ENCODE results near the gene ACRBP. TPM values are rescaled to one million over a fixed set of nuclear protein-coding genes. Genes with fewer than 3 reads are reported as not detected.

Gene ACRBP
- total RNA-seq, 3 donors from 2014 or later = 1.4 to 3.0 (median 2.2) TPM

DNA sequence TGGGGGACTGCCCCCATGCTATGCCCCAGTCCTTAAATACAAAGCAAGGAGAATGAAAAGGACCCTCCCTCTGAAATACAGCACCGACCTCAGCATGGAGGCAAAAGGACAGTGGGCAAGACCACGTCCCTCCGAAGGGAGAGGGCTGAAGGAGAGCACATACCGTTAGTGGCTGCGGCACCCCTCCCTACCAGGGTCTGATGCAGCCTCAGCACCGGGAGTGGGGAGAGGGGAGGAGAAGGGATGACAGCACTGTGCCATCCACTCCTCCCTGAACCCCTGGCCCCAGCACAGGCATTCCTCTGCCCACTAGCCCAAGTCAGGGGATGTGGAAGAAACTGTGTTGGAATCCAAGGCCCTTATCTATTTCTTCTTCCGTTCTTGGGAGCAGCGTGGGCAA, 3.6 kb upstream of the ACRBP start:
- Histone ChIP-seq H3K36me3 (ENCODE audit: low read depth) (peaks cover 7% of the 10 kb centered on the region), H3K9me3 (no peaks in the 10 kb centered on the region), H3K4me3 (no peak overlapping the region), H3K4me1 (ENCODE audit: low read depth) (peaks cover 6% of the 10 kb centered on the region)
- no peak for TF ChIP-seq CTCF (IDR thresholded peaks at IDR 0.05)
- intact Hi-C loops (cut with DNase I, micrococcal nuclease) = no loop called here
- DNase-seq (no peak), ATAC-seq (no peak)

DNA sequence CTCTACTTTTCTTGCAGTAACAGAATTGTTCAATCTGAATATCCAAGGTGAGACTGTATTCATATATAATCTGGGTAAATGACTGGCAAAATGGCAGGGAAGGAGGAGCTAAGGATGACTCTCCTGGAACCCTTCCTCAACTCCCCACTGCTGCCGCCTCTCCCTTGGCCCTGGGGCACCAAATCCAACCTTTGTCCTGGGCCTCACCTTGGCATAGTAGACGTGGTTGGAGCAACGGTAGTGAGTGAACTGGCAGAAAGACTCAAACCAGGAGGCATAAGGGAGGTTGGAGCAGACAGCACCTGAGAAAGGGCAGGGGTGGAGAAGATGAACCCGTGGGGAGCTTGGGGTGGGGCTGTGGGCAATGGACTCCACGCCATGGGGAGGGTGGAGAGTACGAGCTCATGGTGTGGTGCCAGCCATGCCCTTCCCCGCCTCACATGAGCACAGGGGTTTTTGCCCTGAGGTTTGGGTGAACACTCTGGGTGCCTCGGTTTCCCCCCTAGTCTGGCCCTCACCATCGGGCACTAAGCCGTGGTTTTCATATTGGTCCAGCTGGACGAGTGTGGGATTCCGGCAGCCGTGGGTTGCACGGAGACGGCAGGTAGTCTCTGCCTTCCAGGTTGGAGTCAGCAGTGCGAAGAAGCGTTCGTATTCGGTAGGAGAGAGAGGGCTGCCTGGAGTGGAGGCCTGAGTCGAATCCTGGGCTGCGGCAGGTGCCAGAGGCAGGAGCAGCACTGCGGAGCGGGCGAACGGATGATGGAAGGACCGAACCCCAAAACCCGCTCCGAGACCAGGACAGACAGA, 753 bp downstream of the ACRBP start:
- peaks cover 6% of the 10 kb centered on the region for H3K4me1 ChIP-seq (ENCODE audit: low read depth)
- no peaks in the 10 kb centered on the region for H3K9me3 ChIP-seq
- H3K36me3 ChIP-seq (ENCODE audit: low read depth) = peaks cover 7% of the 10 kb centered on the region
- TF ChIP-seq CTCF (IDR thresholded peaks at IDR 0.05) = no peak
- no peak overlapping the region for H3K4me3 ChIP-seq
- peak in 1 of 3 donors; percentile 55 for DNase-seq
- intact Hi-C loops (cut with DNase I, micrococcal nuclease) = no loop called here
- peak; percentile 11 for ATAC-seq

DNA sequence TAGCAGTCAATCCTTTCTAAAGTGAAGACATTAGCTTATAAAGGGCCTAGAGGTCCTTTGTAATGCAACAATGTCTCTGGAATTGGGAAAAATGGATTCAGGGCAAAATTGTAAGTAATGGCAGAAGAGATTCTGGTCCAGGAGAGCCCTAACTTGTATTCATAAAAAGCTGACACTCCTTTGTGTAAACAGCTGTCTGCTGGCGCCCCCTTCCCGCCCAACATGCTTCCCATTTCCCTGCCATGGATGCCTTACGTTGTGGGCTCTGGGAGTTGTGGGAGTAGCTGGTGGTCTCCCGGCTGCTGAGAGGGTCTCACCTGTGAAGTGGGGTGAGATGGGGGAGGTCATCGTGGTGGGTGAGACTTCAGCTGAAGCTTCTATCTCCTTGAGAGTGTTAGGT, 2.3 kb downstream of the ACRBP start:
- Histone ChIP-seq H3K9me3 (no peaks in the 10 kb centered on the region), H3K4me1 (ENCODE audit: low read depth) (peaks cover 6% of the 10 kb centered on the region), H3K4me3 (no peak overlapping the region), H3K36me3 (ENCODE audit: low read depth) (no peaks in the 10 kb centered on the region)
- ATAC-seq (peak; percentile 29), DNase-seq (peak; percentile 48 to 74 (median 68))
- intact Hi-C loops (cut with DNase I, micrococcal nuclease) = no loop called here
- TF ChIP-seq CTCF (IDR thresholded peaks at IDR 0.05) = no peak

GRCh38 chr12:6644257-6644596, 3.0 kb downstream of the ACRBP start:
- peak; percentile 6 for ATAC-seq
- H3K4me3 ChIP-seq = no peak overlapping the region

DNA sequence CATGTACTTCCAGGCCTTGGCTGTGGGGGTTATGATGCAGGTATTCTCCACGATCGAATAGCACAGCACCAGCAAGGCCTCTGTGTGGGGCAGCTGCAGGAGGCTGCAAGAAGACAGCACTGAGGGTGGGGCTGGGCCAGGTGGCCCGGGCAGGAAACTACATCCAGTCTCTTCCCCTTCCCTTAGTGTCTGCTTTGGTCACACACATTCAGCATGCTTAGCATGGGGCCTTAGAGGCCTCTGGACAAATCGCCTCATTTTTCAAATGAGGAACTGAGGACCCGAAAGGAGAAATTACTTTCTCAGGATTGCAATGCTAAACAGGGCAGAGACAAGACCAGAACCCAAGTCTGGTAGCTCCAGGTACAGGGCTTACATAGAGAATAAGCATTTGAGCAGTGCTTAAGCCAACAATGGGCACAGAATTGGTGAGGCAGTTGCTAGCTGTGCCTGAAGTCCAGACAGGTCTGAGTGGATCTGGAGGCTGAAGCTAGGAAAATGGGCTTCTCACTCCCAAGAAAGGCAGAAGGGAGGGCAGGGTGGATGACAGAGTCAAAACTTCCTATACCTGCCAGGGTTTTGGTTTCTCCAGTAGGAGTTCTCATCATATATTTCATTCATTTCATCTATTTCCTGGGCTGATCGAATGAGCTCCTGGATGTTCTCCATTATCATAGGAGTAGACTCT, 3.5 kb downstream of the ACRBP start:
- H3K9me3 ChIP-seq = no peaks in the 10 kb centered on the region
- TF ChIP-seq CTCF (IDR thresholded peaks at IDR 0.05) = no peak
- DNase-seq (peak in 1 of 3 donors; percentile 21), ATAC-seq (peak; percentile 8)
- intact Hi-C loops (cut with DNase I, micrococcal nuclease) = no loop called here
- no peak overlapping the region for H3K4me3 ChIP-seq
- H3K4me1 ChIP-seq (ENCODE audit: low read depth) = peaks cover 6% of the 10 kb centered on the region
- H3K36me3 ChIP-seq (ENCODE audit: low read depth) = no peaks in the 10 kb centered on the region

More at GRCh38 chr12:6644257-6644596, 3.0 kb downstream of the ACRBP start:
- intact Hi-C loops (cut with DNase I, micrococcal nuclease) = no loop called here
- Histone ChIP-seq H3K36me3 (ENCODE audit: low read depth) (no peaks in the 10 kb centered on the region), H3K9me3 (no peaks in the 10 kb centered on the region), H3K4me1 (ENCODE audit: low read depth) (peaks cover 6% of the 10 kb centered on the region)
- peak in 2 of 3 donors; percentile 24 to 25 for DNase-seq
- TF ChIP-seq CTCF (IDR thresholded peaks at IDR 0.05) = no peak
